Measurements from ENCODE around the gene WNK2. TPM values are rescaled to one million over a fixed set of nuclear protein-coding genes. Genes with fewer than 3 reads are reported as not detected.
"Not testable (repeated sequence)": the region's sequence is repeated elsewhere in the genome, so short reads cannot be mapped to it uniquely, and the experiment has no call there.

Gene WNK2
- total RNA-seq, 1 experiment from 2014 or later, result 69.4 TPM

DNA sequence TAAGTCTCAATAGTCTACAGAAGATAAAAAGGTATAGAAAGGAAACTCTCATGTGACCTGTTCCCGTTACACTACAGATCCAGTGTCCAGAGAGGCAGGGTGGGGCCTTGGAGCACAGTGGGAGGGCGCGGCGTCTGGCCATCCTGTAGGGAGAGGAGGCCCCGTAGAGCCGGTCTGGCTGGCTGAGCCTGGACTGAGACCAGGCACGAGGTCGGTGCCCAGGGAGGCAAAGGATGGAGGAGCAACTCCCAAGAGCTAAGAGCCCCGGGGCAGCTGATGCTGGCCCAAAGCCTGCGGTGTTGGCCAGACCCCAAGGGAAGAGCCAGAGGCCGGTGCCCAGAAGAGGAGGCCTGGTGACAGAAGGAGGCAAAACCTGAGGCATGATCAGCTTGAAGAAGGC, 158.5 kb downstream of the WNK2 start:
- H3K18ac ChIP-seq (ENCODE audit: insufficient read length, low read depth, low read length); H3K4me2 ChIP-seq (ENCODE audit: insufficient read depth, insufficient read length, low read length); H3K4ac ChIP-seq (ENCODE audit: low read depth, low read length); H3T11ph ChIP-seq (ENCODE audit: low read length); H3K23ac ChIP-seq (ENCODE audit: insufficient read length, low read depth, low read length); H4K20me1 ChIP-seq (ENCODE audit: control insufficient read depth, insufficient read depth, insufficient read length); H3K27ac Mint-ChIP-seq; H3K27me3 ChIP-seq (ENCODE audit: insufficient read depth, low read length); H2BK120ac ChIP-seq (ENCODE audit: low read depth, low read length, poor library complexity, severe bottlenecking); H2AK5ac ChIP-seq (ENCODE audit: insufficient read length, low read length); H2AFZ ChIP-seq (ENCODE audit: low read length); DNase-seq; H4K91ac ChIP-seq (ENCODE audit: insufficient read length, low read depth, low read length); H3K4me3 Mint-ChIP-seq; H3K4me1 ChIP-seq (ENCODE audit: insufficient read depth, low read length); H3K9ac ChIP-seq (ENCODE audit: extremely low read depth, insufficient read length, low read length); H2BK12ac ChIP-seq (ENCODE audit: insufficient read length, low read depth, low read length); H3K14ac ChIP-seq (ENCODE audit: insufficient read depth, low read length); H2BK5ac ChIP-seq (ENCODE audit: insufficient read length, low read length); H4K5ac ChIP-seq (ENCODE audit: insufficient read length, low read depth, low read length); H2BK20ac ChIP-seq (ENCODE audit: low read depth, low read length, poor library complexity, severe bottlenecking); H3K79me1 ChIP-seq (ENCODE audit: insufficient read depth, low read depth, low read length, poor library complexity, severe bottlenecking); H3K56ac ChIP-seq (ENCODE audit: insufficient read length, low read depth, low read length); H4K8ac ChIP-seq (replicated peaks; ENCODE audit: insufficient read length, low read depth, low read length); H3K27ac ChIP-seq (ENCODE audit: insufficient read length, low read depth, low read length); H3K27me3 Mint-ChIP-seq (ENCODE audit: low read depth); H2BK15ac ChIP-seq (ENCODE audit: low read depth, low read length): not testable (repeated sequence)
- H3K9me3 Mint-ChIP-seq, result peaks cover 23 to 34% of the 10 kb centered on the region in 2 experiments
- Histone ChIP-seq H3K79me2 (ENCODE audit: insufficient read depth, low read length) (peaks cover 20% of the 10 kb centered on the region; the same call in 1 of the 2 replicates), H3K9me3 (ENCODE audit: control insufficient read depth, low read depth, low read length) (peaks cover 24% of the 10 kb centered on the region), H3K23me2 (ENCODE audit: insufficient read length, low read depth, low read length, poor library complexity, severe bottlenecking) (peaks cover 11% of the 10 kb centered on the region)
- peaks cover 27 to 51% of the 10 kb centered on the region in 2 experiments for H3K4me1 Mint-ChIP-seq
- H3K36me3 Mint-ChIP-seq (ENCODE audit: insufficient read depth in 1 of 3, low read depth in 3 of 3), result peaks cover 29 to 50% (median 30%) of the 10 kb centered on the region in 3 experiments
- no CpG with 5 or more reads among the region's 11 CpGs for WGBS (ENCODE audit: extremely low coverage, insufficient read length, low lambda C conversion rate)

Data from H9 (cell line).